IMR-90 (cell line): Measurements from ENCODE around the gene STX18. TPM values are rescaled to one million over a fixed set of nuclear protein-coding genes. Genes with fewer than 3 reads are reported as not detected.

Experiments used
- ATAC-seq: fragments of 200-7000 bp; cut with Tn5 transposase; 2 replicates; pipeline ENCODE4 v1.9.1; 2020; ENCODE audit warnings: low read depth, mild to moderate bottlenecking, moderate library complexity
- BruUV-seq: library from RNA; stranded (reverse); fragments of 400-500 nt; replicated peaks from 2 replicates; lab custom pipeline; 2021; lab: Mats Ljungman, UMichigan
- CTCF ChIA-PET: fragments of 300-600 bp; formaldehyde crosslinking; extraction: SDS; loops from one replicate; lab custom pipeline; 2021; ENCODE audit warnings: antibody characterized with exemption; lab: Yijun Ruan, JAX
- POLR2A ChIA-PET: fragments of 300-600 bp; sonication (Branson Sonifier 250); formaldehyde crosslinking; loops from one replicate; lab custom pipeline; 2022; ENCODE audit warnings: antibody characterized with exemption; ENCODE audit not compliant: unreplicated experiment; lab: Charles Lee
- DNase-seq: peaks from one replicate; pipeline ENCODE4 v3.0.0; 2013
- H2AFZ ChIP-seq: replicated peaks from 2 replicates; pipeline ENCODE3; 2013; ENCODE audit warnings: low read length, mild to moderate bottlenecking; ENCODE audit not compliant: poor library complexity
- H2AK5ac ChIP-seq: 2 replicates; pipeline ENCODE4 v1.6.1; 2013; ENCODE audit warnings: low read depth, low read length, inconsistent platforms
- H2AK9ac ChIP-seq: replicated peaks from 2 replicates; pipeline ENCODE3; 2013; ENCODE audit warnings: mild to moderate bottlenecking, low read depth, low read length, moderate library complexity; ENCODE audit not compliant: poor library complexity
- H2BK120ac ChIP-seq: 2 replicates; pipeline ENCODE4 v1.6.1; 2013; ENCODE audit warnings: low read depth, low read length, inconsistent platforms
- H2BK15ac ChIP-seq: 3 replicates; pipeline ENCODE4 v1.6.1; 2013; ENCODE audit warnings: low read depth, low read length, inconsistent platforms
- H2BK20ac ChIP-seq: 2 replicates; pipeline ENCODE4 v1.6.1; 2013; ENCODE audit warnings: low read depth, mild to moderate bottlenecking, inconsistent platforms, low read length, moderate library complexity
- H2BK5ac ChIP-seq: 2 replicates; pipeline ENCODE4 v1.6.1; 2013; ENCODE audit warnings: mild to moderate bottlenecking, low read depth, low read length, inconsistent platforms; ENCODE audit not compliant: poor library complexity, severe bottlenecking
- H3K14ac ChIP-seq: replicated peaks from 2 replicates; pipeline ENCODE4 v1.6.1; 2013; ENCODE audit warnings: low read depth, low read length, inconsistent platforms
- H3K18ac ChIP-seq: 2 replicates; pipeline ENCODE4 v1.6.1; 2013; ENCODE audit warnings: low read depth, low read length, control low read depth
- H3K23ac ChIP-seq: 2 replicates; pipeline ENCODE4 v1.6.1; 2013; ENCODE audit warnings: low read depth, low read length, inconsistent platforms
- H3K27ac ChIP-seq: 2 replicates; pipeline ENCODE4 v1.5.1; 2013; ENCODE audit warnings: mild to moderate bottlenecking, control low read depth, low read length; ENCODE audit not compliant: insufficient read depth
- H3K27me3 ChIP-seq: 2 replicates; pipeline ENCODE4 v1.6.1; 2013; ENCODE audit warnings: low read length; ENCODE audit not compliant: control insufficient read depth, insufficient read depth
- H3K36me3 ChIP-seq: 2 replicates; pipeline ENCODE4 v1.6.1; 2013; ENCODE audit warnings: low read length, mixed read lengths; ENCODE audit not compliant: control insufficient read depth, insufficient read depth
- H3K4ac ChIP-seq: 2 replicates; pipeline ENCODE4 v1.6.1; 2013; ENCODE audit warnings: low read depth, low read length, inconsistent platforms
- H3K4me1 ChIP-seq: 2 replicates; pipeline ENCODE4 v1.6.1; 2013; ENCODE audit warnings: low read length, mixed read lengths; ENCODE audit not compliant: control insufficient read depth, insufficient read depth
- H3K4me2 ChIP-seq: 2 replicates; pipeline ENCODE4 v1.6.1; 2013; ENCODE audit warnings: low read depth, mild to moderate bottlenecking, control low read depth, low read length, moderate library complexity
- H3K4me3 ChIP-seq: 2 replicates; pipeline ENCODE4 v1.5.1; 2013; ENCODE audit warnings: low read depth, mild to moderate bottlenecking, control low read depth, low read length, moderate library complexity; ENCODE audit not compliant: insufficient read depth
- H3K56ac ChIP-seq: 2 replicates; pipeline ENCODE4 v1.6.1; 2013; ENCODE audit warnings: low read length, inconsistent platforms; ENCODE audit not compliant: insufficient read depth; ENCODE audit errors: extremely low read depth
- H3K79me1 ChIP-seq, 2 experiments: 2 replicates each; pipeline ENCODE4 v1.6.1; 2013; ENCODE audit warnings: low read length in 2 of 2, inconsistent platforms in 1 of 2, low read depth in 1 of 2
- H3K9ac ChIP-seq: 2 replicates; pipeline ENCODE4 v1.6.1; 2013; ENCODE audit warnings: low read depth, low read length, control low read depth
- H3K9me1 ChIP-seq: 2 replicates; pipeline ENCODE4 v1.6.1; 2013; ENCODE audit warnings: low read length, inconsistent platforms; ENCODE audit not compliant: insufficient read depth
- H3K9me3 ChIP-seq: 2 replicates; pipeline ENCODE4 v1.6.1; 2013; ENCODE audit warnings: low read length; ENCODE audit not compliant: control insufficient read depth, insufficient read depth
- H4K20me1 ChIP-seq: 2 replicates; pipeline ENCODE4 v1.6.1; 2013; ENCODE audit warnings: low read length, inconsistent platforms; ENCODE audit not compliant: insufficient read depth
- H4K5ac ChIP-seq: 2 replicates; pipeline ENCODE4 v1.6.1; 2013; ENCODE audit warnings: mild to moderate bottlenecking, low read depth, low read length, control low read depth
- H4K8ac ChIP-seq, 2 experiments: 2 replicates each; pipeline ENCODE4 v1.6.1; 2013; ENCODE audit warnings: low read depth in 2 of 2, low read length in 2 of 2, control low read depth in 1 of 2, inconsistent platforms in 1 of 2
- H4K91ac ChIP-seq: 2 replicates; pipeline ENCODE4 v1.6.1; 2013; ENCODE audit warnings: low read depth, low read length, inconsistent platforms; ENCODE audit not compliant: insufficient read depth
- CEBPB ChIP-seq: IDR thresholded peaks from 2 replicates; pipeline ENCODE4 v1.6.1; 2012; ENCODE audit warnings: low read depth, low read length, improper control_type of control experiment
- FOS ChIP-seq: fragments of 150-350 bp; IDR thresholded peaks from 2 replicates; pipeline ENCODE4 v1.6.1; 2016; ENCODE audit warnings: low read depth, low read length
- MAFK ChIP-seq: IDR thresholded peaks from 2 replicates; pipeline ENCODE4 v1.6.1; 2012; ENCODE audit warnings: low read depth, low read length, improper control_type of control experiment
- MXI1 ChIP-seq: IDR thresholded peaks from 2 replicates; pipeline ENCODE4 v1.6.1; 2012; ENCODE audit warnings: low read depth, mild to moderate bottlenecking, low read length, moderate library complexity, borderline replicate concordance
- WGBS, 2 experiments: methylation state at CpG; one replicate each; pipeline versions ENCODE4 v1.1.5 to v1.1.7; 2013; ENCODE audit warnings: missing lambda C conversion rate in 2 of 2; ENCODE audit not compliant: insufficient read length in 1 of 2; ENCODE audit errors: extremely low coverage in 2 of 2; 5-methylcytosine and 5-hydroxymethylcytosine counted together
- dilution Hi-C: fragments of 300-500 bp; cut with HindIII; formaldehyde crosslinking; loops from one replicate; pipeline ENCODE4 v1.14.3; 2018; ENCODE audit warnings: low sequenced_read_pairs; ENCODE audit not compliant: unreplicated experiment
- in situ Hi-C: fragments of 300-500 bp; cut with MboI; formaldehyde crosslinking; loops from 3 replicates; pipeline ENCODE4 v1.14.3; 2019; ENCODE audit warnings: low sequenced_read_pairs, inconsistent platforms, mixed read lengths
- intact Hi-C: fragments of 100-400 bp; cut with micrococcal nuclease; formaldehyde crosslinking; loops from 2 replicates; pipeline ENCODE4 v1.10.0; 2022
- polyA plus RNA-seq, 3 experiments: library from polyadenylated mRNA; depleted of rRNA; stranded (reverse); fragments of >200 nt; gene quantifications; 2 replicates each; pipeline ENCODE4 v1.2.3, GENCODE V29; 2012; ENCODE audit warnings: low replicate concordance in 1 of 3
- total RNA-seq: library from RNA; depleted of rRNA; stranded (reverse); fragments of >200 nt; gene quantifications from 2 replicates; pipeline ENCODE4 v1.2.3, GENCODE V29; 2012

Gene STX18
- total and polyA plus RNA-seq, 2 of the 4 experiments (the other 2 are of a cell fraction), result 20.1 to 23.4 TPM

- Histone ChIP-seq H2AFZ (no peak overlapping the region), H3K4me2 (no peak overlapping the region), H4K8ac (no peak overlapping the region), H3K4ac (no peak overlapping the region), H3K9me1 (no peaks in the 10 kb centered on the region), H3K79me1 (no peaks in the 10 kb centered on the region), H3K23ac (no peak overlapping the region), H3K56ac (no peak overlapping the region), H4K91ac (no peak overlapping the region), H4K20me1 (no peaks in the 10 kb centered on the region), H4K5ac (no peak overlapping the region), H2BK20ac (no peak overlapping the region), H3K27ac (no peak overlapping the region), H3K27me3 (peaks cover 10% of the 10 kb centered on the region; the same call in 1 of the 2 replicates), H3K14ac (no peak overlapping the region), H2BK5ac (no peak overlapping the region), H2AK9ac (no peak overlapping the region), H3K36me3 (no peaks in the 10 kb centered on the region), H2BK120ac (no peak overlapping the region), H2BK15ac (no peak overlapping the region), H2AK5ac (no peak overlapping the region), H3K4me3 (no peak overlapping the region), H3K4me1 (no peaks in the 10 kb centered on the region), H3K18ac (no peak overlapping the region), H3K9ac (no peak overlapping the region), H3K9me3 (no peaks in the 10 kb centered on the region)
- WGBS, 2 experiments, result no CpG with 5 or more reads among the region's 13 CpGs
- TF ChIP-seq MXI1 (no peak), FOS (no peak), MAFK (no peak), CEBPB (no peak)
- dilution Hi-C loops (no loop called here), in situ Hi-C loops (no loop called here), intact Hi-C loops (no loop called here)
- ChIA-PET CTCF (no interaction called here), POLR2A (no interaction called here)
- no peak for DNase-seq
- no peak for ATAC-seq
- no TSS peak for BruUV-seq
These were observed 133.7 kb downstream of the STX18 start for GRCh38 chr4:4408132-4408523.
